HG03460 (cell line): ENCODE results near the gene CTRB2.

ENCODE experiments used
- ATAC-seq: cut with Tn5 transposase; IDR thresholded peaks from one replicate; pipeline ENCODE4 v1.9.1; 2021; ENCODE audit not compliant: unreplicated experiment

The CTRB2 gene

DNA sequence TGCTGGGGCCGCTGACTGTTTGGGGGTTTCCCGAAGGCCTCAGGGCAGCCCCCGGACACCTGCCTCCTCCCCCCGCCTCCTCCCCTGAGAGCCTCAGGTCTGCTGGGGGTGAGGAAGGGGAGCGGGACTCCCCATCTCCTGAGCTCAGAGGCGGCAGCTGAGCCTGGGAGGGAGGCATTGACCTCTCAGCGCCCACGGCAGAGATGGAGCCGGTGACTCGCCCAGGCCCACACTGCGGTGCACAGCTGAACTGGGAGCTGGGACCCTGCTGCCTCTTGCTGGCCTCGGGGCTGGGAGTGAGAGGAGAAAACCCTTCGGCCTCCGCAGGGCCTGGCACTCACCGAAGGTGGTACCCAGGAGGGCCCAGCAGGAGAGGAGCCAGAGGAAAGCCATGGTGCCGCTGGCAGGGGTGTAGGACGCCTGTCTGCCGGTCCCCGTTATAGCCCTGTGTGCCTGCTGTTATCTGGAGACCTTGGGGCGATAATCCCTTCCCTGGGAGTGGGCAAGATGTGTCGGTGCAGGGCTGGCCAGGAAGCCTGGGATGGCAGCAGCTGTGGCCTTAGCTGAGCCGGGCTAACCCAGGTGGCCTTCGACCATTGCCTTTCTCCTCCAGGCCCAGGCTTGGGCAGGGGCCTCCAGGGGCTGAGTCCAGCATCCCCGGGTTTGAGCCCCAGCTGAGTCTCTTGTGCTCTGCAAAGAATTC, at the start of gene CTRB2:
CTRB2 (minus strand) TSS at position 413 of the 703 bp plus-strand sequence; CDS start at position 393, 20 bp downstream.
- no peak for ATAC-seq

DNA sequence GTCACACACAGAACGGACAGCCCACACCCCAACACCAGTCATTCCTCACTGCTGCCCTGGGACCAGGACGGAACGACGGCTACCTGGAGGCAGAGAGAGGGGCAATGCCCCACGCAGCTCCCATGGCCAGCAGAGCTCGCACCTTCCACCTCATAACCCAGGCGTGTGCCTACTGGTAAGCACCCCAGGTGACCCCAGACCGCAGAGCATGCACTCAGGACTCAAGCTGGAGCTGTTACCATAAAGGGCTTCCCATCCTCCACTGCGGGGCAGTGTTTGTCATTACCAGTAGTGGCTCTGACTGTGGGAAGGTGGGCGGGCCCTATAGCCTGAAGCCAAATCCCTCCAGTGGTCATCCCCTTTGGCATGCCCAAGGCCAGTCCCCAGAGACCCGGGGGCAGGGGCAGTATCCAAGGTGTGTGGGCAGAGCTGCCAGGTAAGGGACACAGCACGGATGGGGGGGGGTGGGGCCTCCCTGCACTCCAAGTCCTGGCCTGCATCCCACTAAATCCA, 49.2 kb upstream of the CTRB2 start:
- ATAC-seq = no peak

DNA sequence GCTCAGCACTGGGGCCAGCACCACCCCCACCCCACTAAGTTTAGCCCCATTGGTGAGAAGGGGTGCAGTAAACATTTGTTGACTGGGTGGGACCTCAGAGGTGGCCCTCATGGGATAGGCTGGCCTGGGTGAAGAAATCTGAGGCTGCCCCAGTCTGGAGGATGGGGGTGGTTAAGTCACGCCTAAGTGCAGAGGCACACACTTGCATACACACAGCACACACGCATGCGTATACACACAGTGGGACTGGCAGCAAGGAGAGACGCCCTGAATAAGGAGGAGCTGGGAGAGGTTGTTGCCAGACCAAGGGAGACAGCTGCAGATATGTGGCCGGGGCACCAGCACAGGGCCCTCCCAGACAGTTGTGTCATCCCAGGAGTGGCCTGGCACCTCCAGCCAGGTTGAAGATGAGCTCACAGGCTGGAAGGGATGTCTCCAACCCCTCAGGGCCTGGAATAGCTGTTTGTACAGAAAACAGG, 47.4 kb upstream of the CTRB2 start:
- ATAC-seq = no peak

DNA sequence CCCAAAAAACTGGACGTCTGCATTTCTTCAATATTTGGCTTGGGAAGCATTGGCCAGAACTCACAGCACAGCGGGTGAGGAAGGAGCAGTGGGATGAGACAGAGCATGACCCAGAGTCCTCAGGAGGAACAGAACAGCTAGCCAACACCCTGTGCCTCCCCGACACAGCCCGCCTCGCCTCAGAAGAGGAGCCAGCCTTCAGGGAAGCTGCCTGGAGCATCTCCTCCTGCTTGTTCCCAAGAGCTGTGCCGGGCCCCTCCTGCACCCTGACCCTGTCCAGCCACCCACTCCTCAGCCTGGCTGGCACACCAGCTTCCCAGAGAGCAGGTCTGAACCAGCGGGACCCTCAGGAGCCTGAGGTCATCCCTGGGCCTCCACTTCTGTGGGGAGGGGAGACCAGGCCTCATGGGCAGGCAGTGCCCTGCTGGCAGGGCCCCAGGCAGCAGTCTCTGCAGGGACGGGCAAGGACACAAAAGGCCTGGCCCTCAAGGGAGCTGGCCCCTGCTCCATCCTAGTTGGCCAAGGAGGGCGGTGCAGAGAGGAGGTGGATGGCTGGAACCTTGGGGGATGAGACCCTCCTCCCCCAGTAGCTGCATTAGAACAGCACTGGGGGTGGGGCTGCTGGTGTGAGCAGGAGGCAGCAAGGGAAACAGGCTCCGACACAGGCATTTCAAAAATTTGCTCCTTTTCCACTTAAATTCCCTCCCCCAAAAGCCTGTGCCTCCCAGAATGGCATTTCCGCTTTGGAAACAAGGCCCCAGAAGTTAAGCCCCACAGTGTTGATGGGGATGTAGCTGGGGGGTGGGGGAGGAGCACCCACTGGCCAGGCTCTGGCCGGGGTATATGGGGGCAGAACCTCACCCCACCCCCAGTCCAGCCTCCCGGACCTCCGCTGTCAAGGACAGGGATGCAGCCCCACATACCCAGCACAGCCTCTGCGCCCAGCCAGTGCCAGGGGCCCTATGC, 46.3 kb upstream of the CTRB2 start:
- ATAC-seq = no peak

DNA sequence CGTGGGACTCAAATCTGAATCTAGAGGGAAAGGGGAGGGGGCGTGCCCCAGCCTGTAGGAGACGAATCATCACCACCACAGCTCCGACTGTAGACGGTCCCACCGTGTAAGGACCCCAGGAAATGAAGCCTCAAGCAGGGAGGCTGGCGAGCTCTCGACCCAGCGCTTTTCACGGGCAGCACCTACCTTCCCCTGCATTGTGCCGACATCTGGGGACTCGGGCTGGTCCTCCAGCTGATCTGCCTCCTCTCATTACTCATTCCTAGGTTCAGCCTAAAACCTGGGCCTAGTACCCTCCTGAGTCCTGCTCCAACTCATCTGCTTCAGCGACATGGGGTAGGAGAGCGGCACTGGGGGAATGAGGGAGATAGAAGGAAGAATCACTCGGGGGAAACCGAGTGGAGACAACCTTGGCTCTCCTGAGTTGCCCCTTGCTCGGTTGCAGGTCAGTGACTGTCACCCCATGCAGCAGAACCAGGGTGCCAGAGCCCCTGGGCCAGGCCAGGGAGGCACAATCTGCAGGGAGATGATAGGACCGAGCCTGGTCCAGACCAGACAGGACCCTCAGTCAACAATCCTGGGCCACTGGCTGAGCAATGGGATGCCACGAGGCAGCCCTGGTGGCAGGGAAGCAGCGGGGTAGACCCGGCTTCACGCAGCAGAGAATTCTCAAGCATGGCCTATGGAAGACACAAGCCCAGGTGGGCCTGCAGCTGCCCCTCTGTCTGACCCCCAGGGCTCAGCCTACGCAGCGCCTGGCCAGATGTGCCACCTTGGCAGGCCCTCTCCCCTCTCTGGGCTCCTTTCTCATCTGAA, 45.3 kb upstream of the CTRB2 start:
- ATAC-seq = no peak

DNA sequence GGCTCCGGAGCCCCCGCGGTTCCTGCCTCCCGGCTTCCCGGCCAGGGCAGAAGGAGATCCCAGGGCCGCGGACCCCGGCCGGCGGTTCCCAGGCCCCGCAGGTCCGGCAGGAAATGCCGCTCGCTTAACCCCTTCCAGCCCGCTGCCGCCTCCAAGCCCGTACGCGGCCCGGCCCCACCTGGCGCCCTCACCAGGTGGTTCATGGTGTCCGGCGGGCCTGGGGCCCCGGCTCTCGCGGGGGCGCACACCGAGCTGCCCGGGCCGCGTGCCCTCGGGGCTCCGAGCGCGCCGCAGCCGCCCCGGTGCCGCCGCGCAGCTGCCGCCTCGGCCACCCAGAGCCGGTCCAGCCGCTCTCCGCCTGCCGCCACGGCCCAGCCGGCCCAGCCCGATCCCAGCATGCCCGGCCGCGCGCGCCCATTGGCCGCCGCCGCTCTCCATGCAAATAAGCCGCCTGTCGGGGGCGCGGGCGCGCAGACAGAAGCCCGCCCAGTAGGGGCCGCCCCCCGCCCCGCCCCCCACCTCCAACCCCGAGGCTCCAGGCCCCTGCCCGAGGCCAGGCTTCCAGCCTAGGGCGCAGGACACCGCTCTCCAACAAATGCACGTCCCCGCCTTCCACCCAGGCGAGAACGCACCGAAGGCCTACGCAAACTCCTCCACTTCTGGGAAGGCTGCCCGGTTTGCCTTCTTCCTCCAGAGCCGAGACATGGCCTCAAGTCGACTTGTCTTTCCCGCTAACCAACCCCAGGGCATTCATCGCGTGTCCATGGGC, 44.5 kb upstream of the CTRB2 start, which contains the start of gene BCAR1:
BCAR1 (minus strand) TSS at position 345 of the 769 bp plus-strand sequence; CDS start at position 203, 142 bp downstream.
- ATAC-seq = peak; percentile 74

DNA sequence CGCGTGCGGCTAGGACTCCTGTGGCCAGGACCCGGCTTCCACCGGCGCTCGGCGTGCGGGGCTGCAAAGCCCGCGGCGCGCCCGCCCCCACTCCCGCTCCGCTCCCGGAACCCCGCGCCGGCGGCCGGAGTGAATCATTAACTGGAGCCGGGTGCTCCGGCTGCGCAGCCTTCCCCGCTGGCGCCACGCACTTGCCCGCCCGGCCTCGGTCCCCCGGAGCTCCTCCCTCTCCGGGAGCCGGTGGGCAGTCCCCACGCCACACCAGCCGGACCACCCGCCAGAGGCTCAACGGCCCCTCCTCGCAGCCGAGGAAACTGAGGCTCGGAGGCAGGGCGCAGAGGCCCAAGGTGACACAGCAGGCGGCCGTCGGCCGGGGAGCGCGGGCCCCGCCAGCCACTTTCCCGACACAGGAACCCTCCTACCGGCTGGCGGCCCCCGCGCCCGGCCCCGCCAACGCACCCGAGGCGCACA, 43.9 kb upstream of the CTRB2 start:
- peak; percentile 43 for ATAC-seq

DNA sequence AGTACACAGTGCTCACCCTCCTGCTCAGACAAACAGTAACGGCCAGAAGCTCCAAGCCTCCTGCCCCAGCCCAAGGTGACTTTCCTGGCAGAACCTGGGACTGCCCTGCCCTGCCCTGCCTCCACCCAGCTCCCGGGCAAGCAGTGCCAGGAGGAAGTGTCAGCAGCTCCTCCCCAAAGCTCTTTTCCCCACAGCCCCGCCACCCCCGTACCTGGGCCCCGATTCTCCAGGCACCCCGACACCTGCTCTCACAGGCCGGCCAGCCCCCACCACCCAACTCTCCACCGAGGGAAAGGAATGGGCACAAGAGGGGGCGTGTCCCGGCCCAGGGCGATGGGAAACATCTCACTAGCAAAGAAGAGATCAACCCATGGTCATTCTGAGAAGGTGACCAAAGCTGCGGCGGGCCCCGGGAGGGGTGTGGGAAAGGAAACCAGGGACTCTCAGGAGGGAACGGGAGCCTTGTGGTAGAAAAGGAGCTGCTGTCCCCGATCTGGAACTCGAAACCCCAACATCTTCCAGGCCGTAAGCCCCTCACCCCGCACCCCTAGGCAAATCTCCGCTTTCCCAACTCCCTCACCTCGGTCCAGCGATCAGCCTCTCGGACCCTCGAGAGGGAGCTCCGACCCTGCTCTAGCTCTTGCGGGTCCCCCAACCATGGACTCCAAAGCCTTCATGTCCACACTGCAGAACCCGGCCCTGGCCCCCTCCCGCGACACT, 43.3 kb upstream of the CTRB2 start:
- no peak for ATAC-seq

DNA sequence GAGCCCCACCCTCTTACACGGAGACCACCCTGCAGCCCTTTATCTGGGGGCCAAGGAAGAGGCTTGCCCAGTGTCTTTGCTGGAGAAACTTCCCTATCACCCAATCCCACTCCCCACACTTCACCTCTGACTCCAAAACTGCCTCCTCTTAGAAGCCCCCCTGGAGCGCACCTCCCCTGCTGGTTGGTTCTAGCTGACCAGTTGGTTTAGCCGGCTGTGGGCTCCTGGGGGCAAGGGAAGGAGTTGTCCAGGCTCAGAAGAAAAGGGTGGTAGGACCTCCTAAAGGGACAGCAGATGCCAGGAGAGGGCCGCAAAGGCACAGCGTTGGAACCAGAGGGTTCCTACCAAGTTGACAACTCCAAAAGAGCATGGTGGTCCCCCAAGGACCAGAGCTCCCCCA, 42.5 kb upstream of the CTRB2 start:
- no peak for ATAC-seq

DNA sequence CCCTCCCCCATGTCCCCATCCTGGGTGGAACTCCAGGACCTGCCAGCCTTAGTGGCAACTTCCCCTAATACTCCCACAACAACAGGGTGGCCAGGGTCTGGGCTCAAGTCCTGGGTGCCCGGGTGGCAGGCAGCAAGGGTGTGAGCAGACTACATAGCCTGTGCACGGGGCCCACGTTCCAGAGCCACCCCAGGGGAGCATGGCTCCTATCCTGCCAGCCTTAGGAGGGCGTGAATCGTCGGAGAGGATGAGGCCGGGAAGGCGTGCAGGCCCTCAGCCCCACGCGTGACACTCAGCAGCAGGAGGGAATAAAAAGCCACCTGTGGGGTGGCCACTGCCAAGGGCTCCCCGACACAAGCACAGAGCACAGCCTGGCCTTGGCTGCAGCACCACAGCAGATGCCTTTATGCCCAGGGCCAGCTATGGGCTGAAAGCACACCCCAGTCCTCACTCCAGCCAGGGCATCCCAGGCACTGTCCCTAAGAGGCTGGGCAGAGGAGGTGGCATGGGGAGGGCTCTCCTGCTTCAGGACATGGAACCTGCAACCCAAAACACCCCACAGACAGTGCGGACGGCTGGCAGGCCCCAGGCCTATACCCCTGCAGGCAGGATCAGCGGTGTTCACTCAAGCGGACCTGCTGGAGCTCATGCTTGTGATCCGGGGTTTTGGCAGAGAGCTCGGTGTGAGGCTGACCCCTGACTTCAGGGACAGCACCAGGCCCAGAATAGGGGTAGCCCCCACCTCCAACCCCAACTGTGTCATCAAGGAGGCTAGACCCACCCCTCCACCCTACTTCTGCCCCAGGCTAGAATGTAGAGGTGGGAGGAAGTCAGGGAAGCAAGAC, 41.8 kb upstream of the CTRB2 start:
- ATAC-seq = no peak

DNA sequence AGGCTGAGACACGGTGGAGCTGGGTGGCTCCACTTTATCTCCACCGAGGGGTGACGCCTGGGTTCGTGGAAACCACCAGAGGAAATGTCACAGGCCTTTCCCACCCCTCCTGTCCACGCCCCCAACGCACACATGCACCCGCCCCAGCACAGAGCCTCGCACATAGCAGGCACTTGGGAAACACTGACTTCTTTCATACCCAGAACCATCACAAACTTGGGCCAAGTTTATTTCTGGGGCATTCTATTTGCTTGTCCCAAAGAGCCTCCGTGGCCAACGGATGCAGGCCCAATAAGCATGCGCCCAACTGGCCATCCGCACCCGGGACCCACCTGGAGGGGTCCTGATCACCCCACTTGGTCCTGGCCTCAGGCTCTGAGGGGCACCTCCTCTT, 41.2 kb upstream of the CTRB2 start:
- no peak for ATAC-seq

DNA sequence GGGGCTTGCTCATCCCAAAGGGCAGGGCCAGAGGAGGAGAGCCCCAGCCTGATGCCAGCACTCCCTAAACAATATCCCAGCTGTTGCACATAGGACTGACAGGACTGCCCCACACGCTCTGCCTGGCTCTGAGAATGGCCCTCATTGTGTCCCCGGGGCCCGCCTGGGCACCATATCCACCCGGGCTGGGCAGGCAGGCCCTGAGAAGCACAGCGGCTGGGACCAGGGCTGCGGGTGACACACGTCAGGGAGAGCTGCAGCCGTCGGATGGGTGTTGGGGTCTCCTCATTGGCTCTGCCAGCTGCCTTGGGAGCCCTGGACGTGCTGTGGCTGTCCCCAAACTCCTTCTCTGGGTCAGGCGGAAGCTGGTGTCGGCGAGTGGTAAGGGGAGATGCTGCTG, 40.3 kb upstream of the CTRB2 start:
- ATAC-seq = no peak

DNA sequence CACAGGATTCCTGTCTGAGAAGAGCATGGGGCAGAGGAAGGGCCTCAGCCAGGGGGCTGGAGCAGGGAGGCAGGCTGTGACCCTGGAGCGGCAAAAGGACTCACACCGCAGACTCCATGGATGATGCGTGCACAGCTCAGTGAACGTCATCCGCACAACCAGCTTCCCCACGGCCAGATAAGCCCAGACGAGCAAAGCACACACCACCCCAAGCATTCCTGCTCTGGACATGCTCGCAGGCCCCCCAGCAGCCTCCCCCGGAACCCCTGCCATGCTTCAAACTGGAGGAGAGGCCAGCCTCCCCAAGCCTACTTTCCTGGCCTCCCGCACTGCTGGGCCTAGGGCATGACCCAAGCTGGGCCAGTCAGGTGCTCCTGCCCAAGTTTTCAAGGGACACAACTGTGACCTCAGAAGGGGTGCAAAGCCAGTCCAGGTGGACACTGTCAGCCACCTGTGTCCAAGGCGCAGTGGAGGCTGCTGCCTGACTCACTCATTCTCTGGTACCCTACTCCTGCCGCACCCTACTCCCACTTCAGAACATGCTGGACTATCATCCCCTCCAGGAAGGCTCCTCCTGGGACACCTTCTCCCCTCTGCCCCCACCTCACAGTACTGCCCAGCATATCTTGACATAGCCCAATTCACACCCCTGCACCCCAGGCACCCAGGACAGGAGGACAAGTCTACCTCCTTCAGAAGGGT, 39.7 kb upstream of the CTRB2 start:
- no peak for ATAC-seq

DNA sequence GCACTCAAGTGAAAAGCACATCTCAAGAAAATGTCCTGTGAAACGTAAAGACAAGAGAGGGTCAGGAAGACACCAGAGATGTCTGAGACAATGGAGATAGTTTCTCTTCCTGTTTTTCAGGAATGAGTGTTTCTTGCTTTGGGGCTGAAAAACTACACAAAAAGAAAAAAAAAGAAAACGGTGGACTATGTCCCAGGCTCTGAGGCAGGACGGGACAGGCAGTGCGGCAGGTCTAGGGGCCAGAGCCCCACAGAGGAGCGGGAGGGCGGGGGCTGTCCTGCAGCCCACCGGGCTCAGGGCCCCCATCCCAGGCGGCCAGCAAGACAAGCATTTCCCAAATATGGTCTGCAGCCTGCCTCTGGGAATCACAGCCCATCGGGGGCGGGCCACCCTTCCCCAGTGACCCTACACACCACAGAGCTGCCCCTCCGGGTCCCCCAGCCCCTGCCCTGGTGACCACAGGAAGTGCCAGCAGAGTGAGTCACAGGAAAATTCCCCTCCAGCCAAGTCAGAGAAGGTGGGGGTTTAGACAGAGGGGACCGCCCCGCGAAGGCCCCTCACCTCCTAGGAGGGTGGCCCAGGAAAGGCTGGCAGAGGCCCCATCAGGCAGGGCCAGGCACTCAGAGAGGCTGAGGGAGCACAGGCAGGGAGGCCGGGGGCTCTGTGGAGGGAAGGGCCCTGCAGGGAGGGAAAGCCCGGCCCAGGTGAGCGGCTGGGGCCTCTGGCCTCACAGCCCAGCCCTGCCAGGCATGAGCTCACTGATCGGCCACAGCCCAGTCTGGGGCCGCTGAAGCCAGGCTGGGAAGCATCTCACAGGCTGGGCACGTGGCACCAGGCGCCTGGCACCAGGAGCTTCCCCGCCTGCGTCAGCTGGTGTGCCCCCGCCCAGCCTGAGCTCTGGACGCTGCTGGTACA, 38.1 kb upstream of the CTRB2 start:
- ATAC-seq = no peak

DNA sequence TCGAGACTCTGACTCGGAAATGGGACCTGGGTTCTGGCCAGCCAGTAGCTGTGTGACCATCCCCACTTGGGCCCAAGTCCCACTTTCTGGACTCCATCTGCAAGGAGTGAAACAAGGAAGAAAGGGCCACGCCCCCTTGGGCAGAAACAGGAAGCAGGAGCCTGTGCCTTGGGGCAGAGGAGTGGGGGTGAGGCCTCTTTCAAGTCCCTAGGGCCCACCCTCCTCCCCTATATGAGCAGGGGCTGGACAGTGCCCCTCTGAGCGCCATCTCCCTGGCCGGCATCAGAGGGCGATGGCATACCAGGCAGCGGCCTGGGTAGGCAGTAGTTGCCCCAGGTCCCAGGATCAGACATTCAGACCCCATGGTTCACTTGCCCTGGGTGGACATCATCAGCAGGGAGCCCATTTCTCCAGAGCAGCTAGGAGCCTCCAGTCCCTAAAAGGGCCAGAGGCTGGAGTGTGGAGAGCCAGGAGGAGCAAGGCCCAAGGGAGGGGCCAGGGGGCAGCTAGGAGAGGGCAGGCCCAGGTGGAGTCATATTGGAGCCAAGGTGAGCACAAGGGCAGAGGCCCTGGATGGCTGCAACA, 37.4 kb upstream of the CTRB2 start:
- ATAC-seq = no peak

DNA sequence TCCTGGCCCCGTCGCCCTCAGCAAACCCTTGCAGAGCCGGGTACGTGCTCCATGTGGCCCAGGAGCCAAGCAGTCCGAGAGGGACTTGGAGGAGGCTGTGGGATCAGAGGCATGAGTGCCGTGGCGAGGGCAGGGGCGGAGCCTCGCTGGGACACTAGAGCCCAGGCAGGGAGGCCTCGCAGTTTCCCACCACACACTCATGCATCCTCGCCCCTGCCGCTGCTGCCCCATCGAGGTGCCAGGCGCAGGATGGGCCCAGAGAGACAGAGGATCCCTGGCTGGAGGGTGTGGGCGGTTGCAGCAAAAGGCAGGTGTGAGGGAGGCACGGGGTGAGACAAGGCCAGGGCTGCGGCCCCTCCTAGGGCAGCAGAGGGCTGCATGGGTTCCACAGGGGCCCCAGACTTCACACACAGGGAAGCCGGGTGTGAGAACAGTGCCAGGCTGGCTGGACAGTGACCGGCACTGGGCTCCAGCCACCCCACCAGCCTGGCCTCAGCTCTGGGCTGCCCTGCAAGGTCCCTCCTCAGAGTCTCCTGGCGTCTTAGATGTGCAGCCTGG, 36.8 kb upstream of the CTRB2 start:
- ATAC-seq = no peak
